Measurements from ENCODE around the gene RNASE11. TPM values are rescaled to one million over a fixed set of nuclear protein-coding genes. Genes with fewer than 3 reads are reported as not detected.

RNASE11 gene
- polyA plus RNA-seq, 1 of the 3 experiments (the other 2 are of a cell fraction), result not detected

DNA sequence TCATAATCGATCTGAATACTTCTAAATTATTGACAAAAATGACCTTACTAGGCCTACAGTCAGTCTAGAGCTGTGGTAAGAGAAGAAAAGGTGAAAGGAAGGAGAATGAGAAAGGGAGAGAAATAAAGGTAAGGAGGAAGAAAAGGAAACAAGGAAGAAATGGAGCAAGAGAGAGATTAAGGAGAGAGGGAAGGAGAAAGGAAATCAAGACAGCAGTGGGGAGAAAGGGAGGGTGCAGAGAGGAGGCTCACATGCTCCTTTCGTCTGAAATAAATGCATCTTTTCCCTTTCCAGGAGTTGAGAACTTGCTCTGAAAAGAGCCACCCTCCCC lies 30.6 kb downstream of the RNASE11 start:
- no peak overlapping the region for H3K4me2 ChIP-seq
- no peak overlapping the region for H2AFZ ChIP-seq (ENCODE audit: low read depth)
- no peaks in the 10 kb centered on the region for H3K4me1 ChIP-seq (ENCODE audit: control insufficient read depth in 1 of 2, insufficient read depth in 2 of 2, low read depth in 1 of 2, low read length in 1 of 2)
- no peaks in the 10 kb centered on the region for H3K9me3 ChIP-seq
- TF ChIP-seq FOXJ3 (CRISPR knock-in tag; IDR thresholded peaks at IDR 0.05), result no peak
- TF ChIP-seq, protein P1, sequence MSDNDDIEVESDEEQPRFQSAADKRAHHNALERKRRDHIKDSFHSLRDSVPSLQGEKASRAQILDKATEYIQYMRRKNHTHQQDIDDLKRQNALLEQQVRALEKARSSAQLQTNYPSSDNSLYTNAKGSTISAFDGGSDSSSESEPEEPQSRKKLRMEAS (IDR thresholded peaks at IDR 0.05; ENCODE audit: low read depth), result no peak
- TF ChIP-seq MEF2A (IDR thresholded peaks at IDR 0.05; ENCODE audit: borderline replicate concordance, low read depth), result no peak
- no peak for TF ChIP-seq RCOR1 (IDR thresholded peaks at IDR 0.05; ENCODE audit: low read length)
- TF ChIP-seq, protein P2, sequence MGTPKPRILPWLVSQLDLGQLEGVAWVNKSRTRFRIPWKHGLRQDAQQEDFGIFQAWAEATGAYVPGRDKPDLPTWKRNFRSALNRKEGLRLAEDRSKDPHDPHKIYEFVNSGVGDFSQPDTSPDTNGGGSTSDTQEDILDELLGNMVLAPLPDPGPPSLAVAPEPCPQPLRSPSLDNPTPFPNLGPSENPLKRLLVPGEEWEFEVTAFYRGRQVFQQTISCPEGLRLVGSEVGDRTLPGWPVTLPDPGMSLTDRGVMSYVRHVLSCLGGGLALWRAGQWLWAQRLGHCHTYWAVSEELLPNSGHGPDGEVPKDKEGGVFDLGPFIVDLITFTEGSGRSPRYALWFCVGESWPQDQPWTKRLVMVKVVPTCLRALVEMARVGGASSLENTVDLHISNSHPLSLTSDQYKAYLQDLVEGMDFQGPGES (IDR thresholded peaks at IDR 0.05; ENCODE audit: low read depth, low read length), result no peak
- TF ChIP-seq, protein P3, sequence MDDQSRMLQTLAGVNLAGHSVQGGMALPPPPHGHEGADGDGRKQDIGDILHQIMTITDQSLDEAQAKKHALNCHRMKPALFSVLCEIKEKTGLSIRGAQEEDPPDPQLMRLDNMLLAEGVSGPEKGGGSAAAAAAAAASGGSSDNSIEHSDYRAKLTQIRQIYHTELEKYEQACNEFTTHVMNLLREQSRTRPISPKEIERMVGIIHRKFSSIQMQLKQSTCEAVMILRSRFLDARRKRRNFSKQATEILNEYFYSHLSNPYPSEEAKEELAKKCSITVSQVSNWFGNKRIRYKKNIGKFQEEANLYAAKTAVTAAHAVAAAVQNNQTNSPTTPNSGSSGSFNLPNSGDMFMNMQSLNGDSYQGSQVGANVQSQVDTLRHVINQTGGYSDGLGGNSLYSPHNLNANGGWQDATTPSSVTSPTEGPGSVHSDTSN (IDR thresholded peaks at IDR 0.05), result no peak
- no peak for TF ChIP-seq EZH2phosphoT487 (IDR thresholded peaks at IDR 0.05; ENCODE audit: borderline replicate concordance, low read depth)
- TF ChIP-seq, protein P4, sequence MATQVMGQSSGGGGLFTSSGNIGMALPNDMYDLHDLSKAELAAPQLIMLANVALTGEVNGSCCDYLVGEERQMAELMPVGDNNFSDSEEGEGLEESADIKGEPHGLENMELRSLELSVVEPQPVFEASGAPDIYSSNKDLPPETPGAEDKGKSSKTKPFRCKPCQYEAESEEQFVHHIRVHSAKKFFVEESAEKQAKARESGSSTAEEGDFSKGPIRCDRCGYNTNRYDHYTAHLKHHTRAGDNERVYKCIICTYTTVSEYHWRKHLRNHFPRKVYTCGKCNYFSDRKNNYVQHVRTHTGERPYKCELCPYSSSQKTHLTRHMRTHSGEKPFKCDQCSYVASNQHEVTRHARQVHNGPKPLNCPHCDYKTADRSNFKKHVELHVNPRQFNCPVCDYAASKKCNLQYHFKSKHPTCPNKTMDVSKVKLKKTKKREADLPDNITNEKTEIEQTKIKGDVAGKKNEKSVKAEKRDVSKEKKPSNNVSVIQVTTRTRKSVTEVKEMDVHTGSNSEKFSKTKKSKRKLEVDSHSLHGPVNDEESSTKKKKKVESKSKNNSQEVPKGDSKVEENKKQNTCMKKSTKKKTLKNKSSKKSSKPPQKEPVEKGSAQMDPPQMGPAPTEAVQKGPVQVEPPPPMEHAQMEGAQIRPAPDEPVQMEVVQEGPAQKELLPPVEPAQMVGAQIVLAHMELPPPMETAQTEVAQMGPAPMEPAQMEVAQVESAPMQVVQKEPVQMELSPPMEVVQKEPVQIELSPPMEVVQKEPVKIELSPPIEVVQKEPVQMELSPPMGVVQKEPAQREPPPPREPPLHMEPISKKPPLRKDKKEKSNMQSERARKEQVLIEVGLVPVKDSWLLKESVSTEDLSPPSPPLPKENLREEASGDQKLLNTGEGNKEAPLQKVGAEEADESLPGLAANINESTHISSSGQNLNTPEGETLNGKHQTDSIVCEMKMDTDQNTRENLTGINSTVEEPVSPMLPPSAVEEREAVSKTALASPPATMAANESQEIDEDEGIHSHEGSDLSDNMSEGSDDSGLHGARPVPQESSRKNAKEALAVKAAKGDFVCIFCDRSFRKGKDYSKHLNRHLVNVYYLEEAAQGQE (IDR thresholded peaks at IDR 0.05; ENCODE audit: low read depth, low read length), result no peak
- no peak for TF ChIP-seq MXI1 (IDR thresholded peaks at IDR 0.05; ENCODE audit: low read depth, low read length)
- TF ChIP-seq RAD21 (IDR thresholded peaks at IDR 0.05; ENCODE audit: low read length), result no peak
- TF ChIP-seq RXRA (IDR thresholded peaks at IDR 0.05; ENCODE audit: borderline replicate concordance, low read depth), result no peak
- POLR2A ChIA-PET, result no interaction called here
- CTCF ChIA-PET, result interaction anchor here (2.4 kb wide), 1 partner anchor 26 kb away, joined by 9 read pairs; no protein-coding TSS in a partner anchor
- peaks cover 42% of the 10 kb centered on the region for H3K27me3 ChIP-seq (ENCODE audit: insufficient read depth)
- 3% methylated on average over 2 of the region's 2 CpGs for WGBS (ENCODE audit: low lambda C conversion rate)
- no peaks in the 10 kb centered on the region for H3K79me2 ChIP-seq (ENCODE audit: insufficient read depth)
- H4K20me1 ChIP-seq (ENCODE audit: insufficient read depth), result no peaks in the 10 kb centered on the region
- no peaks in the 10 kb centered on the region for H3K9me2 ChIP-seq
- no peak overlapping the region for H3K27ac ChIP-seq (ENCODE audit: low read depth in 2 of 2, low read length in 1 of 2)
- H3K9ac ChIP-seq, result no peak overlapping the region
- no peaks in the 10 kb centered on the region for H3K36me3 ChIP-seq (replicated peaks in 1 of 2; ENCODE audit: control insufficient read depth in 1 of 2, insufficient read depth in 2 of 2, low read length in 1 of 2)
- no peak for DNase-seq
- no peak overlapping the region for H3K4me3 ChIP-seq (ENCODE audit: low read depth in 2 of 2, low read length in 1 of 2)
- H3F3A ChIP-seq (replicated peaks; ENCODE audit: insufficient read depth), result no peaks in the 10 kb centered on the region

Data from SK-N-SH (cell line).